ENCODE data around the gene TXNDC2. TPM values are rescaled to one million over a fixed set of nuclear protein-coding genes. Genes with fewer than 3 reads are reported as not detected.

TXNDC2 gene
- total and polyA plus RNA-seq, 2 experiments from 2014 or later: not detected

DNA sequence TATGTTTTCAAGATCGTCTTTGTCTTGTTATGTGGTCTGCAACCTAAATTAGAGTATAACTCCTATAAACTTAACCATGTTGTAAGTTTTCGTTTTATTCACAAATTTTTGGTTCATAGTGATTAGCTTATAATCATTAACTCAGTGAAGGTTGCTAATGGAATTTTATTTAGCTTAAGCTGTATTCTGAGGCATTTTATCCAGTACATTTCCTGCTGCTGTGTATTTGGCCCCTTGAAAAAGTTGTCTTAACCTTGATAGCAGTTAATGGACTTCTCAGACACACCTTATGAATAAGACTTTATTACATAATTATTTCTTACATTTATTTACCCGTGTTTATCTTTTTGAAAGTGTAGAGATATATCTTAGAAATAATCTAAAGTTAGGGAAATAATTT lies 48.5 kb downstream of the TXNDC2 start:
- Histone ChIP-seq H3K79me2 (ENCODE audit: insufficient read depth) (peaks cover 100% of the 10 kb centered on the region), H3K36me3 (ENCODE audit: low read depth) (peaks cover 32% of the 10 kb centered on the region), H3K4me1 (ENCODE audit: insufficient read depth) (no peaks in the 10 kb centered on the region), H3K4me3 (no peak overlapping the region), H3K27me3 (replicated peaks; ENCODE audit: insufficient read depth) (no peaks in the 10 kb centered on the region), H3K9ac (no peak overlapping the region), H3K27ac (no peak overlapping the region), H3F3A (ENCODE audit: insufficient read depth) (0 out of 2 replicates have a peak, but pooled peaks cover 5% of the 10 kb centered on the region), H2AFZ (no peak overlapping the region), H3K4me2 (ENCODE audit: unreplicated experiment) (no peak overlapping the region), H4K20me1 (ENCODE audit: insufficient read depth) (peaks cover 21% of the 10 kb centered on the region; the same call in 1 of the 2 replicates), H3K9me3 (ENCODE audit: low read depth) (no peaks in the 10 kb centered on the region), H3K9me2 (ENCODE audit: insufficient read depth) (no peaks in the 10 kb centered on the region)
- no peak for DNase-seq
- TF ChIP-seq EZH2phosphoT487 (IDR thresholded peaks at IDR 0.05; ENCODE audit: insufficient read depth, low read depth) (no peak), EZH2 (IDR thresholded peaks at IDR 0.05; ENCODE audit: insufficient read depth, poor library complexity, severe bottlenecking) (no peak)
- in situ Hi-C loops (cut with MboI): loop anchor here (25.0 kb wide), 1 partner anchor 247 kb away; no protein-coding TSS in a partner anchor
- 95 to 99% methylated on average over 3 of the region's 3 CpGs for WGBS, 2 experiments (ENCODE audit: low coverage in 1 of 2, low lambda C conversion rate in 2 of 2, missing lambda C conversion rate in 2 of 2)

Small RNA genes within 50 kb of the gene (small RNA-seq; reads per million reads assigned to genes)
- gene RNA5SP449 (ENCODE audit: low read depth, low replicate concordance): not detected
- 0.19 reads per million for gene RNA5SP450 (ENCODE audit: low read depth, low replicate concordance)

Other genes starting within 250 kb of the TXNDC2 start
- gene RAB31, start 177.7 kb upstream of the TXNDC2 start, total RNA-seq (2014; rRNA removed; shearing (Covaris generic)): 40.5 and 49.2 TPM in 2 replicates
- gene RAB31, start 177.7 kb upstream of the TXNDC2 start, polyA plus RNA-seq (2016; fragmentation: Nextera tagmentation; extraction: Ambion mirVana): 144 and 162 TPM in 2 replicates
- gene VAPA, start 28.0 kb downstream of the TXNDC2 start, total RNA-seq (2014; rRNA removed; shearing (Covaris generic)): 204 and 277 TPM in 2 replicates
- 290 and 299 TPM in 2 replicates for gene VAPA, start 28.0 kb downstream of the TXNDC2 start, polyA plus RNA-seq (2016; fragmentation: Nextera tagmentation; extraction: Ambion mirVana)